H1 (cell line): ENCODE results near the gene ANKRD6. TPM values are rescaled to one million over a fixed set of nuclear protein-coding genes. Genes with fewer than 3 reads are reported as not detected.

Source experiments
- CBX5 ChIP-seq: fragments of 300-800, 300-1000 bp; sonication (generic); IDR thresholded peaks from 2 replicates; pipeline ENCODE4 v1.7.1; 2016; ENCODE audit warnings: antibody characterized with exemption, low read length, low read depth
- HDAC2 ChIP-seq, 2 experiments: fragments of 300-600 bp in 1 of 2; sonication (generic) in 1 of 2; IDR thresholded peaks; 2 replicates each; pipeline ENCODE4 v1.6.1; 2011 to 2012; ENCODE audit warnings: low read depth in 2 of 2, low read length in 2 of 2, mild to moderate bottlenecking in 2 of 2, moderate library complexity in 2 of 2, borderline replicate concordance in 1 of 2, inconsistent platforms in 1 of 2
- KDM4A ChIP-seq: IDR thresholded peaks from one replicate; pipeline ENCODE4 v1.7.1; 2012; ENCODE audit warnings: low read depth, mild to moderate bottlenecking, moderate library complexity, low read length, inconsistent platforms; ENCODE audit not compliant: severe bottlenecking
- polyA plus RNA-seq, 7 experiments: library from polyadenylated mRNA; depleted of rRNA in 3 of 7; stranded (reverse) in 5 of 7; unstranded in 2 of 7; fragments of >200 nt in 5 of 7; fragments of 200-250 nt in 2 of 7; gene quantifications; 1 replicate in 5 of 7; 2 replicates in 1 of 7; 4 replicates in 1 of 7; pipeline versions ENCODE4 v1.2.1 to v1.2.3, GENCODE V29; 2011 to 2013; ENCODE audit warnings: missing spikeins in 2 of 7, mixed read lengths in 2 of 7
- total RNA-seq: library from RNA; stranded (reverse); fragmentation: NEBNext Ultra II Directional; extraction: Animal tissue kit (Norgen Biotek cat#: 25700); gene quantifications from 2 replicates; pipeline ENCODE4 v1.2.1, GENCODE V29; 2021

Gene ANKRD6
- total and polyA plus RNA-seq, 2 of the 8 experiments (the other 6 are each of a cell fraction or from before 2014, with no cell fraction given) = 5.9 to 12.8 TPM

DNA sequence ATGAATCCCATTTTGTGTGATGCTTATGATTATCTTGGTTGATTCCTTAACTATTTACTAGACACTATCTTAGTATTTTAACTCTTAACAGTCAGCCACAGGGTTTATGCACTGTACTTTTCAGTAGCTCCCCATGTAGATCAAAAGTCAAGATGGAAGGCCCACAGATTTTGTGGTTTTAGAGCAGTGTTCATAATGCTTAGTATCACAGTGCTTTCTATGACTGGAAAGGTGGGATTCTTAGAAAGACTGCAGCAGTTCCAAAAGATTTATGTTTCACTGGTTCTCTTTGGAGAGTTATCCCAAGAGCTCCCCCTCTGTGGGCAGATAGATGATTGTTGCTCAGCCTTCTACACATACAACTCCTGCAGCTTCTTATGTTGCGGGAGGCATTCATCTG lies 34.5 kb downstream of the ANKRD6 start (continued):
- TF ChIP-seq HDAC2 (IDR thresholded peaks at IDR 0.05; ENCODE audit: borderline replicate concordance in 1 of 2, low read depth in 2 of 2, low read length in 2 of 2) = no peak
- no peak for TF ChIP-seq CBX5
- no peak for TF ChIP-seq KDM4A
